Esophagus (tissue), 2 donors: Measurements from ENCODE around the gene RAB11FIP4. TPM values are rescaled to one million over a fixed set of nuclear protein-coding genes. Genes with fewer than 3 reads are reported as not detected.

Experiments used
- H3K27ac ChIP-seq, 2 donors: one replicate each; pipeline ENCODE4 v1.5.1; 2013; ENCODE audit warnings: low read depth in 2 of 2, mild to moderate bottlenecking in 2 of 2, inconsistent platforms in 1 of 2, low read length in 1 of 2, moderate library complexity in 1 of 2
- H3K27me3 ChIP-seq, 2 donors: one replicate each; pipeline ENCODE4 v1.6.1; 2013; ENCODE audit warnings: low read length in 2 of 2, control low read depth in 1 of 2, mild to moderate bottlenecking in 1 of 2; ENCODE audit not compliant: insufficient read depth in 2 of 2, control insufficient read depth in 1 of 2
- H3K36me3 ChIP-seq, 2 donors: one replicate each; pipeline ENCODE4 v1.6.1; 2013; ENCODE audit warnings: low read length in 1 of 2; ENCODE audit not compliant: control insufficient read depth in 2 of 2, insufficient read depth in 2 of 2
- H3K4me1 ChIP-seq, 2 donors: one replicate each; pipeline ENCODE4 v1.6.1; 2013; ENCODE audit warnings: low read length in 1 of 2; ENCODE audit not compliant: control insufficient read depth in 2 of 2, insufficient read depth in 2 of 2
- H3K4me3 ChIP-seq, 2 donors: one replicate each; pipeline ENCODE4 v1.5.1; 2013; ENCODE audit warnings: low read length in 2 of 2, mild to moderate bottlenecking in 2 of 2, low read depth in 1 of 2, moderate library complexity in 1 of 2
- H3K9me3 ChIP-seq, 2 donors: one replicate each; pipeline ENCODE4 v1.6.1; 2013; ENCODE audit warnings: mild to moderate bottlenecking in 2 of 2, low read depth in 1 of 2, low read length in 1 of 2, moderate library complexity in 1 of 2; ENCODE audit not compliant: control insufficient read depth in 2 of 2, insufficient read depth in 1 of 2
- WGBS, 2 donors: extraction: QIAGEN DNeasy Blood & Tissue Kit; methylation state at CpG; one replicate each; pipeline ENCODE4 v1.1.7; 2013; 5-methylcytosine and 5-hydroxymethylcytosine counted together
- polyA plus RNA-seq, 2 donors: library from polyadenylated mRNA; stranded (reverse); fragments of 200-250 nt; gene quantifications; one replicate each; pipeline ENCODE4 v1.2.3, GENCODE V29; 2013
- donor health status: healthy with polysubstance abuse.
- donor health status: Bipolar disorder and iron deficiency.

The RAB11FIP4 gene
- polyA plus RNA-seq, 2 donors, result 5.0 TPM

GRCh38 chr17:31416503-31416923, 25.0 kb downstream of the RAB11FIP4 start:
- H3K36me3 ChIP-seq, result no peaks in the 10 kb centered on the region
- no peaks in the 10 kb centered on the region for H3K4me1 ChIP-seq
- H3K4me3 ChIP-seq, result no peak overlapping the region
- 63 to 74% methylated on average over 10 of the region's 10 CpGs for whole genome bisulfite sequencing, 2 donors
- no peak overlapping the region for H3K27ac ChIP-seq
- H3K9me3 ChIP-seq, result no peaks in the 10 kb centered on the region
- no peaks in the 10 kb centered on the region for H3K27me3 ChIP-seq

- no peak overlapping the region for H3K4me3 ChIP-seq
- no peaks in the 10 kb centered on the region for H3K27me3 ChIP-seq
- 72 to 77% methylated on average over 10 of the region's 10 CpGs for WGBS, 2 donors
- no peak overlapping the region for H3K27ac ChIP-seq
- no peaks in the 10 kb centered on the region for H3K4me1 ChIP-seq
- H3K9me3 ChIP-seq, result no peaks in the 10 kb centered on the region
- no peaks in the 10 kb centered on the region for H3K36me3 ChIP-seq
Measured at GRCh38 chr17:31417051-31417792, 25.7 kb downstream of the RAB11FIP4 start.

- Histone ChIP-seq H3K4me1 (no peaks in the 10 kb centered on the region), H3K4me3 (no peak overlapping the region), H3K27ac (no peak overlapping the region), H3K9me3 (no peaks in the 10 kb centered on the region), H3K36me3 (no peaks in the 10 kb centered on the region), H3K27me3 (no peaks in the 10 kb centered on the region)
- WGBS, 2 donors, result 33 to 45% methylated on average over 6 of the region's 6 CpGs
Measured at GRCh38 chr17:31418773-31419350, 27.4 kb downstream of the RAB11FIP4 start.

- no peaks in the 10 kb centered on the region for H3K27me3 ChIP-seq
- no peaks in the 10 kb centered on the region for H3K4me1 ChIP-seq
- no peaks in the 10 kb centered on the region for H3K36me3 ChIP-seq
- H3K4me3 ChIP-seq, result no peak overlapping the region
- no peak overlapping the region for H3K27ac ChIP-seq
- no peaks in the 10 kb centered on the region for H3K9me3 ChIP-seq
- WGBS, 2 donors, result 85 to 90% methylated on average over 3 of the region's 3 CpGs
Measured at GRCh38 chr17:31422443-31422842, 31.0 kb downstream of the RAB11FIP4 start.

GRCh38 chr17:31424944-31425281, 33.4 kb downstream of the RAB11FIP4 start:
- H3K4me3 ChIP-seq, result no peak overlapping the region
- WGBS, 2 donors, result 55 to 73% methylated on average over 5 of the region's 5 CpGs
- no peaks in the 10 kb centered on the region for H3K9me3 ChIP-seq
- no peaks in the 10 kb centered on the region for H3K27me3 ChIP-seq
- no peak overlapping the region for H3K27ac ChIP-seq
- H3K4me1 ChIP-seq, result no peaks in the 10 kb centered on the region
- no peaks in the 10 kb centered on the region for H3K36me3 ChIP-seq

GRCh38 chr17:31425282-31426040, 34.0 kb downstream of the RAB11FIP4 start:
- Histone ChIP-seq H3K27me3 (no peaks in the 10 kb centered on the region), H3K4me1 (no peaks in the 10 kb centered on the region), H3K36me3 (no peaks in the 10 kb centered on the region), H3K27ac (no peak overlapping the region), H3K9me3 (no peaks in the 10 kb centered on the region), H3K4me3 (no peak overlapping the region)
- WGBS, 2 donors, result 37 to 45% methylated on average over 17 of the region's 17 CpGs

GRCh38 chr17:31427684-31428083, 36.2 kb downstream of the RAB11FIP4 start:
- no peaks in the 10 kb centered on the region for H3K9me3 ChIP-seq
- 82 to 84% methylated on average over 4 of the region's 4 CpGs for WGBS, 2 donors
- no peak overlapping the region for H3K4me3 ChIP-seq
- H3K36me3 ChIP-seq, result no peaks in the 10 kb centered on the region
- H3K27me3 ChIP-seq, result no peaks in the 10 kb centered on the region
- H3K27ac ChIP-seq, result no peak overlapping the region
- H3K4me1 ChIP-seq, result no peaks in the 10 kb centered on the region

- no peak overlapping the region for H3K27ac ChIP-seq
- H3K36me3 ChIP-seq, result no peaks in the 10 kb centered on the region
- no peaks in the 10 kb centered on the region for H3K4me1 ChIP-seq
- no peaks in the 10 kb centered on the region for H3K9me3 ChIP-seq
- 66% methylated on average over 10 of the region's 10 CpGs for WGBS, 2 donors
- H3K27me3 ChIP-seq, result no peaks in the 10 kb centered on the region
- no peak overlapping the region for H3K4me3 ChIP-seq
Measured at GRCh38 chr17:31428111-31428510, 36.6 kb downstream of the RAB11FIP4 start.

- no peak overlapping the region for H3K4me3 ChIP-seq
- H3K27ac ChIP-seq, result no peak overlapping the region
- no peaks in the 10 kb centered on the region for H3K27me3 ChIP-seq
- H3K4me1 ChIP-seq, result no peaks in the 10 kb centered on the region
- WGBS, 2 donors, result 93 to 94% methylated on average over 4 of the region's 4 CpGs
- H3K9me3 ChIP-seq, result no peaks in the 10 kb centered on the region
- no peaks in the 10 kb centered on the region for H3K36me3 ChIP-seq
Measured at GRCh38 chr17:31428512-31428911, 37.0 kb downstream of the RAB11FIP4 start.
